Measurements from ENCODE around the gene ANTXR2.

ANTXR2 gene

GRCh38 chr4:80069108-80069836 is 3.8 kb downstream of the ANTXR2 start:
- Histone ChIP-seq H3K27me3 (ENCODE audit: control insufficient read depth, insufficient read depth, low read length) (no peaks in the 10 kb centered on the region), H3K4me3 (ENCODE audit: low read depth, low read length) (no peak overlapping the region), H3K9ac (no peak overlapping the region), H3K27ac (no peak overlapping the region), H3K9me3 (ENCODE audit: control insufficient read depth, low read length) (no peaks in the 10 kb centered on the region), H3K36me3 (ENCODE audit: control insufficient read depth, insufficient read depth, low read length) (no peaks in the 10 kb centered on the region), H3K79me2 (no peaks in the 10 kb centered on the region), H3K4me2 (ENCODE audit: low read length) (no peak overlapping the region), H3K4me1 (peaks cover 2% of the 10 kb centered on the region), H2AFZ (no peak overlapping the region)
- TF ChIP-seq, protein P1, sequence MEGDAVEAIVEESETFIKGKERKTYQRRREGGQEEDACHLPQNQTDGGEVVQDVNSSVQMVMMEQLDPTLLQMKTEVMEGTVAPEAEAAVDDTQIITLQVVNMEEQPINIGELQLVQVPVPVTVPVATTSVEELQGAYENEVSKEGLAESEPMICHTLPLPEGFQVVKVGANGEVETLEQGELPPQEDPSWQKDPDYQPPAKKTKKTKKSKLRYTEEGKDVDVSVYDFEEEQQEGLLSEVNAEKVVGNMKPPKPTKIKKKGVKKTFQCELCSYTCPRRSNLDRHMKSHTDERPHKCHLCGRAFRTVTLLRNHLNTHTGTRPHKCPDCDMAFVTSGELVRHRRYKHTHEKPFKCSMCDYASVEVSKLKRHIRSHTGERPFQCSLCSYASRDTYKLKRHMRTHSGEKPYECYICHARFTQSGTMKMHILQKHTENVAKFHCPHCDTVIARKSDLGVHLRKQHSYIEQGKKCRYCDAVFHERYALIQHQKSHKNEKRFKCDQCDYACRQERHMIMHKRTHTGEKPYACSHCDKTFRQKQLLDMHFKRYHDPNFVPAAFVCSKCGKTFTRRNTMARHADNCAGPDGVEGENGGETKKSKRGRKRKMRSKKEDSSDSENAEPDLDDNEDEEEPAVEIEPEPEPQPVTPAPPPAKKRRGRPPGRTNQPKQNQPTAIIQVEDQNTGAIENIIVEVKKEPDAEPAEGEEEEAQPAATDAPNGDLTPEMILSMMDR (IDR thresholded peaks at IDR 0.05), result no peak

GRCh38 chr4:80065601-80066000 is 7.4 kb downstream of the ANTXR2 start:
- Histone ChIP-seq H3K36me3 (ENCODE audit: control insufficient read depth, insufficient read depth, low read length) (no peaks in the 10 kb centered on the region), H3K4me2 (ENCODE audit: low read length) (no peak overlapping the region), H3K4me1 (no peaks in the 10 kb centered on the region), H3K27ac (no peak overlapping the region), H3K79me2 (no peaks in the 10 kb centered on the region), H3K9ac (no peak overlapping the region), H2AFZ (no peak overlapping the region), H3K4me3 (ENCODE audit: low read depth, low read length) (no peak overlapping the region), H3K27me3 (ENCODE audit: control insufficient read depth, insufficient read depth, low read length) (no peaks in the 10 kb centered on the region), H3K9me3 (ENCODE audit: control insufficient read depth, low read length) (no peaks in the 10 kb centered on the region)
- TF ChIP-seq, protein P1 (IDR thresholded peaks at IDR 0.05), result no peak

- TF ChIP-seq, protein P1 (IDR thresholded peaks at IDR 0.05), result no peak
- no peaks in the 10 kb centered on the region for H3K36me3 ChIP-seq (ENCODE audit: control insufficient read depth, insufficient read depth, low read length)
These were observed 10.5 kb downstream of the ANTXR2 start for GRCh38 chr4:80062527-80062926.

DNA sequence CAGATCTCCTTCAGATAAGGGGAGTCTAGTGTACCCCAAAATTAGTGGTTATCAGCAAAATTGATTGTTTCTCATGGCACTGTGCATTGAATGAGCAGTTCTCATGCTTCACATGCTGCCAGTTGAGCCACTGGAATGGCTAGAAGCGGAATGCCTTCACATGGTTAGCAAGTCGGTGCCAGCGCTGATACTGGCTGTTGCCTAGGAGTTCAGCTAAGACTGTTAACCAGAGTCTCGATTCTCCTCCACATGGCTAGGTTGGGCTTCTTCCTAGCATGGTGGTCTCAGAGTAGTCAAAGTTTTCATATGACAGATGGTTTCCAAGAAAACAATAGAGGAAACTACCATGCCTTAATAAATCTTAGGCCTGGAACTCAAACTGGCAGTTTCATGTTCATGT is 12.2 kb downstream of the ANTXR2 start:
- Histone ChIP-seq H3K4me1 (no peaks in the 10 kb centered on the region), H3K9ac (no peak overlapping the region), H3K27ac (no peak overlapping the region), H3K79me2 (no peaks in the 10 kb centered on the region), H3K4me3 (ENCODE audit: low read depth, low read length) (no peak overlapping the region), H2AFZ (no peak overlapping the region), H3K9me3 (ENCODE audit: control insufficient read depth, low read length) (no peaks in the 10 kb centered on the region), H3K27me3 (ENCODE audit: control insufficient read depth, insufficient read depth, low read length) (no peaks in the 10 kb centered on the region), H3K36me3 (ENCODE audit: control insufficient read depth, insufficient read depth, low read length) (no peaks in the 10 kb centered on the region), H3K4me2 (ENCODE audit: low read length) (no peak overlapping the region)
- TF ChIP-seq, protein P1 (IDR thresholded peaks at IDR 0.05), result no peak

More at GRCh38 chr4:80062527-80062926, 10.5 kb downstream of the ANTXR2 start:
- H3K27ac ChIP-seq, result no peak overlapping the region
- H3K4me3 ChIP-seq (ENCODE audit: low read depth, low read length), result no peak overlapping the region
- H3K79me2 ChIP-seq, result no peaks in the 10 kb centered on the region
- H3K4me2 ChIP-seq (ENCODE audit: low read length), result no peak overlapping the region
- no peaks in the 10 kb centered on the region for H3K9me3 ChIP-seq (ENCODE audit: control insufficient read depth, low read length)
- H3K9ac ChIP-seq, result no peak overlapping the region
- no peaks in the 10 kb centered on the region for H3K27me3 ChIP-seq (ENCODE audit: control insufficient read depth, insufficient read depth, low read length)
- H3K4me1 ChIP-seq, result no peaks in the 10 kb centered on the region
- H2AFZ ChIP-seq, result no peak overlapping the region

GRCh38 chr4:80058740-80059139 is 14.3 kb downstream of the ANTXR2 start:
- H3K4me1 ChIP-seq, result no peaks in the 10 kb centered on the region

More at GRCh38 chr4:80058740-80059139, 14.3 kb downstream of the ANTXR2 start:
- H2AFZ ChIP-seq, result no peak overlapping the region
- H3K9me3 ChIP-seq (ENCODE audit: control insufficient read depth, low read length), result no peaks in the 10 kb centered on the region
- TF ChIP-seq, protein P1 (IDR thresholded peaks at IDR 0.05), result no peak
- no peak overlapping the region for H3K4me3 ChIP-seq (ENCODE audit: low read depth, low read length)
- H3K27ac ChIP-seq, result no peak overlapping the region
- H3K9ac ChIP-seq, result no peak overlapping the region
- no peaks in the 10 kb centered on the region for H3K27me3 ChIP-seq (ENCODE audit: control insufficient read depth, insufficient read depth, low read length)
- no peak overlapping the region for H3K4me2 ChIP-seq (ENCODE audit: low read length)
- H3K36me3 ChIP-seq (ENCODE audit: control insufficient read depth, insufficient read depth, low read length), result no peaks in the 10 kb centered on the region
- no peaks in the 10 kb centered on the region for H3K79me2 ChIP-seq

Measured in parathyroid adenoma (tissue), 2 donors.